Astrocyte (in vitro differentiated cells and primary cell): ENCODE measurements around the gene IDH2. TPM values are rescaled to one million over a fixed set of nuclear protein-coding genes. Genes with fewer than 3 reads are reported as not detected.

ENCODE experiments used
- DNase-seq: peaks from one replicate; pipeline ENCODE4 v3.0.0-alpha.2; 2010; ENCODE audit warnings: low read depth
- FAIRE-seq: peaks from 2 replicates; lab custom pipeline; 2011; peaks lifted over from hg19 to GRCh38; lab: Jason Lieb, UNC
- H2AFZ ChIP-seq: 2 replicates; pipeline ENCODE4 v1.6.0; 2012; ENCODE audit warnings: low read depth, low read length, inconsistent platforms
- H3K27ac ChIP-seq: 2 replicates; pipeline ENCODE4 v1.5.1; 2011; ENCODE audit warnings: low read depth, low read length, inconsistent platforms
- H3K27me3 ChIP-seq: 2 replicates; pipeline ENCODE4 v1.6.0; 2011; ENCODE audit warnings: low read length, inconsistent platforms; ENCODE audit not compliant: insufficient read depth
- H3K36me3 ChIP-seq: 2 replicates; pipeline ENCODE4 v1.5.1; 2011; ENCODE audit warnings: low read length, inconsistent platforms; ENCODE audit not compliant: insufficient read depth
- H3K4me1 ChIP-seq: 2 replicates; pipeline ENCODE4 v1.5.1; 2011; ENCODE audit warnings: low read length, inconsistent platforms; ENCODE audit not compliant: insufficient read depth
- H3K4me2 ChIP-seq: 2 replicates; pipeline ENCODE4 v1.6.0; 2012; ENCODE audit warnings: low read length, inconsistent platforms
- H3K4me3 ChIP-seq: 2 replicates; pipeline ENCODE4 v1.5.1; 2011; ENCODE audit warnings: low read depth, mild to moderate bottlenecking, low read length, inconsistent platforms; ENCODE audit not compliant: insufficient read depth
- H3K79me2 ChIP-seq: 2 replicates; pipeline ENCODE4 v1.6.0; 2012; ENCODE audit warnings: mild to moderate bottlenecking, low read length, inconsistent platforms; ENCODE audit not compliant: insufficient read depth
- H3K9ac ChIP-seq: 2 replicates; pipeline ENCODE4 v1.6.0; 2012; ENCODE audit warnings: mild to moderate bottlenecking, low read length, inconsistent platforms
- H3K9me3 ChIP-seq: 2 replicates; pipeline ENCODE4 v1.5.1; 2012; ENCODE audit warnings: low read depth, mild to moderate bottlenecking, low read length, inconsistent platforms; ENCODE audit not compliant: insufficient read depth
- H4K20me1 ChIP-seq: 2 replicates; pipeline ENCODE4 v1.6.0; 2012; ENCODE audit warnings: low read length, inconsistent platforms; ENCODE audit not compliant: insufficient read depth
- H3K27ac Mint-ChIP-seq: one replicate; pipeline ENCODE4 v1.8.0; 2021; ENCODE audit warnings: mild to moderate bottlenecking, mixed read lengths; ENCODE audit not compliant: unreplicated experiment
- H3K27me3 Mint-ChIP-seq: one replicate; pipeline ENCODE4 v1.8.0; 2021; ENCODE audit warnings: low read depth, mixed read lengths; ENCODE audit not compliant: unreplicated experiment
- H3K36me3 Mint-ChIP-seq: one replicate; pipeline ENCODE4 v1.8.0; 2021; ENCODE audit warnings: low read depth, mixed read lengths; ENCODE audit not compliant: unreplicated experiment
- H3K4me1 Mint-ChIP-seq: one replicate; pipeline ENCODE4 v1.8.0; 2021; ENCODE audit warnings: low read depth, mixed read lengths; ENCODE audit not compliant: unreplicated experiment
- H3K4me3 Mint-ChIP-seq: one replicate; pipeline ENCODE4 v1.8.0; 2021; ENCODE audit warnings: mild to moderate bottlenecking, moderate library complexity, mixed read lengths; ENCODE audit not compliant: unreplicated experiment
- H3K9me3 Mint-ChIP-seq: one replicate; pipeline ENCODE4 v1.8.0; 2021; ENCODE audit warnings: mild to moderate bottlenecking, mixed read lengths; ENCODE audit not compliant: unreplicated experiment
- CTCF ChIP-seq: IDR thresholded peaks from 2 replicates; pipeline ENCODE4 v1.5.1; 2011; ENCODE audit warnings: low read depth, mild to moderate bottlenecking, inconsistent platforms, low read length, moderate library complexity; ENCODE audit not compliant: insufficient read depth
- EZH2 ChIP-seq: IDR thresholded peaks from 2 replicates; pipeline ENCODE4 v1.6.1; 2012; ENCODE audit warnings: mild to moderate bottlenecking, low read length, inconsistent platforms; ENCODE audit not compliant: insufficient read depth
- total RNA-seq: library from RNA; stranded (reverse); gene quantifications from 2 replicates; pipeline ENCODE4 v1.2.1, GENCODE V29; 2021

IDH2 gene
- total RNA-seq, 1 donor from 2014 or later, result 76.6 TPM

GRCh38 chr15:90058308-90058707 is 44.0 kb downstream of the IDH2 start:
- H3K4me1 ChIP-seq, result no peaks in the 10 kb centered on the region

GRCh38 chr15:90056529-90056928 is 45.7 kb downstream of the IDH2 start:
- H3K9me3 ChIP-seq, result no peaks in the 10 kb centered on the region
- no peak overlapping the region for H3K27ac ChIP-seq
- H2AFZ ChIP-seq, result no peak overlapping the region
- no peak overlapping the region for H3K27ac Mint-ChIP-seq
- H3K9me3 Mint-ChIP-seq, result no peaks in the 10 kb centered on the region
- no peak for FAIRE-seq
- no peak overlapping the region for H3K4me2 ChIP-seq
- no peaks in the 10 kb centered on the region for H3K27me3 ChIP-seq
- peaks cover 44% of the 10 kb centered on the region for H4K20me1 ChIP-seq
- peaks cover 3% of the 10 kb centered on the region for H3K36me3 Mint-ChIP-seq
- peaks cover 4% of the 10 kb centered on the region for H3K4me1 Mint-ChIP-seq
- H3K9ac ChIP-seq, result no peak overlapping the region
- DNase-seq, result no peak
- TF ChIP-seq EZH2, result no peak
- no peak for TF ChIP-seq CTCF
- H3K27me3 Mint-ChIP-seq, result no peaks in the 10 kb centered on the region
- no peaks in the 10 kb centered on the region for H3K4me1 ChIP-seq
- no peak overlapping the region for H3K4me3 Mint-ChIP-seq
- H3K79me2 ChIP-seq, result peaks cover 6% of the 10 kb centered on the region
- H3K36me3 ChIP-seq, result no peaks in the 10 kb centered on the region
- no peak overlapping the region for H3K4me3 ChIP-seq

More at GRCh38 chr15:90058308-90058707, 44.0 kb downstream of the IDH2 start:
- H3K9me3 Mint-ChIP-seq, result no peaks in the 10 kb centered on the region
- H3K27me3 Mint-ChIP-seq, result no peaks in the 10 kb centered on the region
- no peaks in the 10 kb centered on the region for H3K27me3 ChIP-seq
- H3K4me3 ChIP-seq, result no peak overlapping the region
- no peak overlapping the region for H3K27ac ChIP-seq
- no peaks in the 10 kb centered on the region for H3K9me3 ChIP-seq
- H3K36me3 ChIP-seq, result no peaks in the 10 kb centered on the region
- H4K20me1 ChIP-seq, result peaks cover 42% of the 10 kb centered on the region
- H3K79me2 ChIP-seq, result peaks cover 6% of the 10 kb centered on the region
- no peak overlapping the region for H3K4me3 Mint-ChIP-seq
- no peak overlapping the region for H3K9ac ChIP-seq
- peaks cover 9% of the 10 kb centered on the region for H3K4me1 Mint-ChIP-seq
- no peak overlapping the region for H3K27ac Mint-ChIP-seq
- FAIRE-seq (no peak), DNase-seq (no peak)
- peaks cover 7% of the 10 kb centered on the region for H3K36me3 Mint-ChIP-seq
- no peak overlapping the region for H2AFZ ChIP-seq
- no peak for TF ChIP-seq CTCF
- TF ChIP-seq EZH2, result no peak
- no peak overlapping the region for H3K4me2 ChIP-seq

- no peak overlapping the region for H3K4me3 Mint-ChIP-seq
- TF ChIP-seq EZH2, result no peak
- no peak for TF ChIP-seq CTCF
- H3K4me1 Mint-ChIP-seq, result peaks cover 4% of the 10 kb centered on the region
- H3K4me1 ChIP-seq, result no peaks in the 10 kb centered on the region
- no peak overlapping the region for H3K27ac Mint-ChIP-seq
- DNase-seq (no peak), FAIRE-seq (no peak)
- H3K27me3 Mint-ChIP-seq, result no peaks in the 10 kb centered on the region
- H3K9me3 ChIP-seq, result no peaks in the 10 kb centered on the region
- peaks cover 6% of the 10 kb centered on the region for H3K79me2 ChIP-seq
- peaks cover 3% of the 10 kb centered on the region for H3K36me3 Mint-ChIP-seq
- no peak overlapping the region for H3K9ac ChIP-seq
- peaks cover 47% of the 10 kb centered on the region for H4K20me1 ChIP-seq
- no peaks in the 10 kb centered on the region for H3K36me3 ChIP-seq
- no peak overlapping the region for H3K27ac ChIP-seq
- H2AFZ ChIP-seq, result no peak overlapping the region
- H3K4me3 ChIP-seq, result no peak overlapping the region
- no peaks in the 10 kb centered on the region for H3K27me3 ChIP-seq
- no peaks in the 10 kb centered on the region for H3K9me3 Mint-ChIP-seq
- no peak overlapping the region for H3K4me2 ChIP-seq
Observed at GRCh38 chr15:90055182-90055581, 47.1 kb downstream of the IDH2 start.
